Measurements from ENCODE around the gene EXOC3.

- TF ChIP-seq CTCF (IDR thresholded peaks at IDR 0.05) (no peak), POLR2A (IDR thresholded peaks at IDR 0.05) (no peak)
These were observed 63.1 kb downstream of the EXOC3 start for GRCh38 chr5:505951-506525.

All from breast epithelium (tissue), 3 donors.